Activated T-helper 1 cell treated with anti-CD3 and anti-CD28 coated beads, Interleukin-2, amount 50 U/mL, for 16 hours (primary cell): Measurements from ENCODE around the gene FERMT1.
"Not testable (repeated sequence)": the region's sequence is repeated elsewhere in the genome, so short reads cannot be mapped to it uniquely, and the experiment has no call there.

Source experiments
- DNase-seq, 2 donors: peaks; one replicate each; pipeline ENCODE4 v3.0.0-alpha.2; 2020; ENCODE audit warnings: low read depth in 1 of 2, low spot score in 1 of 2

Gene FERMT1

GRCh38 chr20:6070829-6071695, 51.8 kb downstream of the FERMT1 start:
- DNase-seq: no peak

GRCh38 chr20:6069669-6070068, 53.2 kb downstream of the FERMT1 start:
- no peak for DNase-seq

GRCh38 chr20:6067763-6068318, 55.0 kb downstream of the FERMT1 start:
- no peak for DNase-seq

- DNase-seq: no peak
Observed at GRCh38 chr20:6066582-6066981, 56.2 kb downstream of the FERMT1 start.

DNA sequence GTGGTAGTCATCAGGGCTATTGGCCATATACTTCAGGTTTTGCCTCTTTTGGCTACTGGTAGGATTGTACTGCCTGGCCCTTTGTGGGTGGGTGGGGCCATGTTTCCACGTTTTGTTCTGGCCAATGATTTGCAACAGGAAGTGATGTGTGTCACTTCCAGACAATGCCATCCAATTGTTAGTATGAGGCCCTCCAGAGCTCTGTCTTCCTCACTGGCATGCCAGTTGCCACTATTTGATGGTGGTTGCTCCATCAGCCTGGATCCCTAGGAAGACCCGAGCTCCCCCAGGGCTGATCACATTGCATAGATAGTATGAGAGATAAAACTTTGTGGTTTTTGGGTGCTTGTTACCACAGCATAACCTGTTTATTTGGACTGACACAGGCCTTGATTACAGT, 61.3 kb downstream of the FERMT1 start:
- no peak for DNase-seq

GRCh38 chr20:6060213-6060612, 62.6 kb downstream of the FERMT1 start:
- no peak for DNase-seq

- no peak for DNase-seq
Observed at GRCh38 chr20:6058684-6059295, 64.0 kb downstream of the FERMT1 start.

DNA sequence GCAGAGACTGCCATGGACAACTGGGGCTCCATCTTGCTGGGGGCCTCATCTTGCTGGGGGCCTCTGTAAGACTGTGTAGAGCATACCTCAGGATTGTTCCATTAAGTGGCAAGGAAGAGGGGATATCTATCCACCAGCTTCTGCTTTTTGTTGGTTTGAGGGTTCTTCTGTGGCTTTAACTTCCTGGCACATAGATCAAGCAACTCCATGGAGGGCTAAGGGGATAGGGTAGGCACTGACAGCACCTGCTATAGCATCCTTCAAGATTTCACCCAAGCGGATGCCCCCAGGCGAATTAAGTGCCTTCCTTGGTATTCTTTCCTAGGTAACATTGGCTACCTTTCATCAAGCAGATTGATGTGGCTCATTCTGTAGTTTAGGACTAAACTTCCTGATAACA, 65.1 kb downstream of the FERMT1 start:
- DNase-seq: no peak

- DNase-seq: no peak
Observed at GRCh38 chr20:6057139-6057538, 65.7 kb downstream of the FERMT1 start.

DNA sequence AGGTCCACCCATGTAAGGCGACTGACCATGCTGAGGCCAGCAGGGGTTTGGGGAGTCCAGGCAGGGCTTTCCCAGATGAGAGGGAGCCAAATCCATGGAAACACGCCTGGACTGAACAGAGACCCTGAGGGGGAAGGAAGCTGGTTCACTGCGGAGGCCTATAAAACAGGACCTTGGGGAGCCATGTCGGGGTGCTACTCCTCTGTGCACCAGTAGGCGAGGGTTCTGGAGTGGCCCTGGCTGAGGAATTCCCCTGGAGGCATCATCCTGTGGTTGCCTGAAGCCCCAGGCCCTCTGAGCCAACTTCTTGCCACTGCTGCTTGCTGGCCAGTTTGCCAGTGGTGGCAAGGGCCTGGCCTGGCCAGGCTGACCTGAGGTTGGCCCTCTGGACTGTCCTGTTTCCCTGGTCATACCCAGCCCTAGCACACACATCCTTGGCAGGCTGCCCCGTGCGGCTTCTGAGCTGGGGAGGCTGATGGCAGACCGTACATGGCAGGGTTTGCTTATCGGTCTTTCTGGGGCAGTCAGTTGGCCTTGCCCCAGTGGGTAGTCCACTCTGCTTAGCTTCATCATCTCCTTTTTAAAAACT, 66.8 kb downstream of the FERMT1 start:
- no peak for DNase-seq

DNA sequence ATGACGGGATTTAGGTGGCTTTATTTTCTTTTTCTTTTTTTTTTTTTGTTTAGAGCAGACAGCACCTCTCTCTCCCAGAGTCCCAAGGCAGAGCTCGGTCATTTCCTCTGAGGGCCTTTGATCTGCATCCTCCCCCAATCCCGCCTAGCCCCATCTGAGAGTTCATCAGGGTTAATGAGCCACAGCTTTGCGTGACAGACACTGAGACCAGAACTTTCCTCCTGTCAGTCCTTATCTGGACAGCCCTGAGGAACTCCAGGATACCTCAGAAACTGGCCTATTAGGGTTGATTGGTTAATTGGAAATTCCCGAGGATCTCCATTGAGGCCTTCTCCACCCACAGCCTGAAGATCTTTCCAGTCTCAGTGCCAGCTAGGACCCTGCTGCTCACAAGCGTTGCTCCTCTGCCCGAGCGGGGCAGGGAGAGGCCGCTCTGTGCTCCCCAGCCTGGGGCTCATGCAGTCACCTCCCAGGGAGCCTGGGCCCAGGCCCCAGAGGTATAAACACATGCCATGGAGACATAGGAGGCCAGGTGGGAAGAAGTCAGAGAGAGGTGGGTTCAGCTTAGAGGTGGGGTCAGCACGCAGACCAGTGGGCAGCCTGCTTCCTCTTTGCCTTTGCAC, 67.6 kb downstream of the FERMT1 start:
- DNase-seq: no peak

DNA sequence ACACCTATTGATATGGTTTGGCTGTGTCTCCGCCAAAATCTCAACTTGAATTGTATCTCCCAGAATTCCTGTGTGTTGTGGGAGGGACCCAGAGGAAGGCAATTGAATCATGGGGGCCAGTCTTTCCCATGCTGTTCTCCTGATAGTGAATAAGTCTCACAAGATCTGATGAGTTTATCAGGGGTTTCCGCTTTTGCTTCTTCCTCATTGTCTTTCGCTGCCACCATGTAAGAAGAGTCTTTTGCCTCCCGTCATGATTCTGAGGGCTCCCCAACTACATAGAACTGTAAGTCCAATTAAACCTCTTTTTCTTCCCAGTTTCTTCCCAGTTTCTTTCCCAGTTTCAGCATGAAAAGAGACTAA, 68.2 kb downstream of the FERMT1 start:
- not testable (repeated sequence) for DNase-seq

DNA sequence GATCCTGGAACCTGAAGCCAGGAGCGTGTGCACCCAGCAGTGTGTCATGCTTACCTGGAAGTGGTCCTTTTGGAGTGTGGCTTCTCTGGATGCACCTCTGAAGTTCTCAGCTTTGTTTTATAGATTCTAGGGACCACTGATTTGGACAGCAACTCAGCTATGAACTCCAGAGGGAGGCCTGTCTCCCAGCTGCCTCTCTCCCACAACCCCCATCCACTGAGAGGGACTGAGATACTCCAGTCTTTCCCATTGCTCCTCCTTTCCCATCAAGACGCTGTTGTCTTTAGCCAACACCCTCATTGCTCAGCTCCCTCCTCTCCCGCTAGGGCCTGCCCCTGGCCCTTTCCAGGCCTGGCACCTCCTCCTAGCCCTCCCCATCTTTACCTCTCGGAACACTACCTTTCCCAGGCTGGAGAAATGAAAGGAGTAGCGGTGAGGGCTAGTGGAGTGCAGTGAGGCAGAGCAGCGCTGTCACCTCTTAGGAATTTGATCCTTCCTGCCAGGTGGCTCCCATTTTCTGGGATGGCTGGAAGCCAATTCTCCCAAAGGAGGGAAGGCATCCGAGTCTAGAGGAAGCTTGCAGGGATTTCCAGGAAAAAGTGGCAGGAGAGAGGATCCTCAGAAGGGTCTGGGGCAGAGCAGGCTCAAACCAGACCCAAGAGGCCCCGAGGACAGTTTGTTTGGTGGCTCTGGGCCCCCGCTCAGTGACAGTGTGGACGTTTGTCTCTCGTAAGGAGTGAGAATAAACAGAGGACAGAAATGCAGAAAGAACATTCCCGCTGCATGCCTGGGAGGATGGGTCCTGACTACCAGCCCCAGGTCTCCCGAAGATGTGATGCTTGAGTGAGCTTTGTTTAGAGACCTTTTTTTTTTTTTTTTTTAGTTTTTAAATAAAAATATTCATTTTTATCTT, 68.8 kb downstream of the FERMT1 start, which contains the start of gene LRRN4:
Gene LRRN4 (minus strand): TSS at position 285 of the 913 bp plus-strand sequence. CDS start 1,261 bp downstream, outside the sequence.
- DNase-seq: no peak

- no peak for DNase-seq
Observed at GRCh38 chr20:6053064-6053775, 69.6 kb downstream of the FERMT1 start.

- DNase-seq: no peak
Observed at GRCh38 chr20:6051505-6051904, 71.3 kb downstream of the FERMT1 start.

DNA sequence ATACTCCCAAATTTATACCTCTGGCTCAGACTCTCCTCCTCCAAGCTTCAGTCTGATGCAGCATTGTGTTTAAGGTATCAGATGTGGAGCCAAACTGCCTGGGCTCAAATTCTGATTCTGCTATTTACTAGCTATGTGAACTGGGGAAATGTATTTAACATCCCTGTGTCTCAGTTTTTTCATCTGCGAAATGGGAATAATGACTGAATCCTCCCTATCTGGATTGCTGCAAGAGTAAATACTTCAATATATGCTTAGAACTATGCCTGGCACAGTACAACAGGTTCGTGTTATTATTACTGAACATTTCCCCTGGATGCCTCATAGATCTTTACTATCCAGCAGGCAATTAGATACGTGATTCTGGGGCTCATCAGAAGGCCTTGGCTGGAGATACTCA, 74.4 kb downstream of the FERMT1 start:
- no peak for DNase-seq

GRCh38 chr20:6046432-6046831, 76.4 kb downstream of the FERMT1 start:
- no peak for DNase-seq

DNA sequence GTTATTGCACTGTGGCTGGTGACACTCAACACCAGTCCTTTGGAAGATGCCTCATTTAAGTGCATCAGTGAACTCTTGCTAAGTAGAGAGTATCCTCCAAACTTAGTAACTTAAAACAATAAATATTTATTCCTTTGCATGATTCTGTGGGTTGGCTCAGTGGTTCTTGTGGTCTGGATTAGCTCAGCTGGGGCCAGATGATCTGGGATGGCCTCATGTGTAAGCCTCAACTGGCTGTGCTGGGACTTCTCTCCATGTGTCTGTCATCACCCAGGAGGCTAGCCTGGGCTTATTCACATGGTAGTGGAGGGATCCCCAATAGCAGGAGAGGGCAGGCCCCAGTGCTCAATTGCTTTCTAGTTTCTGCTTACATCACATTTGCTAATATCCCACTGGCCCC, 77.3 kb downstream of the FERMT1 start:
- DNase-seq: no peak

GRCh38 chr20:6044115-6044514, 78.7 kb downstream of the FERMT1 start:
- no peak for DNase-seq

- no peak for DNase-seq
Observed at GRCh38 chr20:6041808-6042265, 81.0 kb downstream of the FERMT1 start.
